Stimulated activated CD4-positive, alpha-beta T cell treated with anti-CD3 and anti-CD28 coated beads, Interleukin-12 subunit alpha, Interleukin-12 subunit beta, amount 100 ng/mL, for 24 hours (primary cell): ENCODE data around the gene BORCS6.
A peak's percentile ranks its signal among the peaks of the same experiment; 100 is the strongest.
"Not testable (repeated sequence)": the region's sequence is repeated elsewhere in the genome, so short reads cannot be mapped to it uniquely, and the experiment has no call there.

Experiments used
- DNase-seq, 2 experiments: peaks; one replicate each; pipeline ENCODE4 v3.0.0-alpha.2; 2020; ENCODE audit warnings: low read depth in 2 of 2

Gene BORCS6

GRCh38 chr17:8189711-8190477 lies at the start of gene BORCS6:
Gene BORCS6, minus strand, starts transcription at chr17:8190180. Its CDS starts 40 bp downstream, at chr17:8190140.
- peak; percentile 87 to 93 for DNase-seq

GRCh38 chr17:8237886-8238285 lies 47.9 kb upstream of the BORCS6 start:
- no peak for DNase-seq

GRCh38 chr17:8237175-8237574 lies 47.2 kb upstream of the BORCS6 start:
- DNase-seq, result no peak

GRCh38 chr17:8235676-8236075 lies 45.7 kb upstream of the BORCS6 start:
- DNase-seq, result no peak

- no peak for DNase-seq
Observed at GRCh38 chr17:8234361-8235270, 44.6 kb upstream of the BORCS6 start.

GRCh38 chr17:8231701-8232100 lies 41.7 kb upstream of the BORCS6 start:
- no peak for DNase-seq

- DNase-seq, result no peak
Observed at GRCh38 chr17:8227238-8227581, 37.2 kb upstream of the BORCS6 start.

GRCh38 chr17:8226536-8227237 lies 36.7 kb upstream of the BORCS6 start:
- DNase-seq, result peak; percentile 33 to 62

- peak; percentile 71 to 85 for DNase-seq
Observed at GRCh38 chr17:8225813-8226535, 36.0 kb upstream of the BORCS6 start.

- DNase-seq, result no peak
Observed at GRCh38 chr17:8224891-8225812, 35.2 kb upstream of the BORCS6 start.

- peak in 1 of 2 experiments; percentile 58 for DNase-seq
Observed at GRCh38 chr17:8223356-8224126, 33.6 kb upstream of the BORCS6 start.

- DNase-seq, result peak; percentile 88 to 91
Observed at GRCh38 chr17:8222630-8223355, 32.8 kb upstream of the BORCS6 start.

- no peak for DNase-seq
Observed at GRCh38 chr17:8222380-8222629, 32.3 kb upstream of the BORCS6 start.

- peak; percentile 87 for DNase-seq
Observed at GRCh38 chr17:8221663-8222379, 31.8 kb upstream of the BORCS6 start.

- peak; percentile 95 to 98 for DNase-seq
Observed at GRCh38 chr17:8220783-8221662, 31.0 kb upstream of the BORCS6 start.

GRCh38 chr17:8214000-8214399 lies 24.0 kb upstream of the BORCS6 start:
- DNase-seq, result not testable (repeated sequence)

- no peak for DNase-seq
Observed at GRCh38 chr17:8212312-8213180, 22.6 kb upstream of the BORCS6 start.
